ENCODE measurements around the gene COX19.

The COX19 gene

DNA sequence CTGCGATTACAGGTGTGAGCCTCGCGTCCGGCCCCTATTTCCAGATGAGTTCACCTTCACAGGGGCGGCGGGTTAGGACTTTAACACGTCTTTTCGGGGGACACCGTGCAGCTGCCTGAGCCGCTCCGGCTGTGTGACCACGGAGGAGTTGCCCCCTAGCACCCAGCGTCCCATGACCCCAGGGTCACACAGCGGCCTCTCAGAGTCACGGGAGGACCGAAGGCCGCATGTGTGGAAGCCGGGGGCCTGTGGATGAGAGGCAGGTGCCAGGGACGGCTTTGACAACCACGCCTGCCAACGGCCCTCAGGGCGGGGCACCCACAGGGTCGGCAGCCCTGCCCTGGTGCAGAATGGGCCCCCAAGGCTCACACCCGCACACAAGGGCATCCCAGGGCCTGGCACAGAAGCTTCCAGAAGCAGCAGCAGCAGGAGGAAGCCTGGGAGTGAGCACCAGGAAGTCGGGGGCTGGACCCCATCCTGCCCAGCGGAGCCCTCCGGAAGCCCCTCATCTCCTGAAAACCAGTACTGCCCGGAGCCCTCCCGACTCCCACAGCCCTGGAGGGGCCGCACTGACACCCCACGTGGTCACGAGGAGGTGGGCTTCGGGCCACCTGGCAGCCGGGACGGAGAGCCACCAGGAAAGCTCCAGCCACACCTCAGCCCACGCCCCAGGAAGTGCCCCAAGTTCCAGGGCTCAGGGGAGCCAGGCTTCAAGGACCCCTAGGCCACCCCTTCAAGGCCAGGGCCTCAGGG, 53.6 kb downstream of the COX19 start:
- no peak overlapping the region for H3K27ac ChIP-seq
- TF ChIP-seq, protein P1, sequence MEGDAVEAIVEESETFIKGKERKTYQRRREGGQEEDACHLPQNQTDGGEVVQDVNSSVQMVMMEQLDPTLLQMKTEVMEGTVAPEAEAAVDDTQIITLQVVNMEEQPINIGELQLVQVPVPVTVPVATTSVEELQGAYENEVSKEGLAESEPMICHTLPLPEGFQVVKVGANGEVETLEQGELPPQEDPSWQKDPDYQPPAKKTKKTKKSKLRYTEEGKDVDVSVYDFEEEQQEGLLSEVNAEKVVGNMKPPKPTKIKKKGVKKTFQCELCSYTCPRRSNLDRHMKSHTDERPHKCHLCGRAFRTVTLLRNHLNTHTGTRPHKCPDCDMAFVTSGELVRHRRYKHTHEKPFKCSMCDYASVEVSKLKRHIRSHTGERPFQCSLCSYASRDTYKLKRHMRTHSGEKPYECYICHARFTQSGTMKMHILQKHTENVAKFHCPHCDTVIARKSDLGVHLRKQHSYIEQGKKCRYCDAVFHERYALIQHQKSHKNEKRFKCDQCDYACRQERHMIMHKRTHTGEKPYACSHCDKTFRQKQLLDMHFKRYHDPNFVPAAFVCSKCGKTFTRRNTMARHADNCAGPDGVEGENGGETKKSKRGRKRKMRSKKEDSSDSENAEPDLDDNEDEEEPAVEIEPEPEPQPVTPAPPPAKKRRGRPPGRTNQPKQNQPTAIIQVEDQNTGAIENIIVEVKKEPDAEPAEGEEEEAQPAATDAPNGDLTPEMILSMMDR (conservative IDR thresholded peaks at IDR 0.05), result no peak

DNA sequence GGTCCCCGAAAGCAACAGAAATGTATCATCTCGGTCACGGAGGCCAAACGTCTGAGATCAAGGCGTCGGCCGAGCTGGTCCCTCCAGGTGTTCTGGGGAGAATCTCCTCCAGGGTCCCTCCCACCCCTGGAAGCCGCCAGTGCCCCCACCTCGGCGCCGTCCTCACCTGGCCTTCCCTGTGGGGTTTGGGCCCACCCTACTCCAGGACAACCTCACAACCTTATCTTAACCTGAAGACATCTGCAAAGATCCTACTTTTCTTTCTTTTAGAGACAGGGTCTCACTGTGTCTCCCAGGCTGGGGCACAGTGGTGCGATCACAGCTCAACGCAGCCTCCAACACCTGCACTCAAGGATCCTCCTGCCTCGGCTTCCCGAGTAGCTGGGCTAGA, 54.3 kb downstream of the COX19 start:
- H3K27ac ChIP-seq, result no peak overlapping the region
- TF ChIP-seq, protein P1 (conservative IDR thresholded peaks at IDR 0.05), result no peak

DNA sequence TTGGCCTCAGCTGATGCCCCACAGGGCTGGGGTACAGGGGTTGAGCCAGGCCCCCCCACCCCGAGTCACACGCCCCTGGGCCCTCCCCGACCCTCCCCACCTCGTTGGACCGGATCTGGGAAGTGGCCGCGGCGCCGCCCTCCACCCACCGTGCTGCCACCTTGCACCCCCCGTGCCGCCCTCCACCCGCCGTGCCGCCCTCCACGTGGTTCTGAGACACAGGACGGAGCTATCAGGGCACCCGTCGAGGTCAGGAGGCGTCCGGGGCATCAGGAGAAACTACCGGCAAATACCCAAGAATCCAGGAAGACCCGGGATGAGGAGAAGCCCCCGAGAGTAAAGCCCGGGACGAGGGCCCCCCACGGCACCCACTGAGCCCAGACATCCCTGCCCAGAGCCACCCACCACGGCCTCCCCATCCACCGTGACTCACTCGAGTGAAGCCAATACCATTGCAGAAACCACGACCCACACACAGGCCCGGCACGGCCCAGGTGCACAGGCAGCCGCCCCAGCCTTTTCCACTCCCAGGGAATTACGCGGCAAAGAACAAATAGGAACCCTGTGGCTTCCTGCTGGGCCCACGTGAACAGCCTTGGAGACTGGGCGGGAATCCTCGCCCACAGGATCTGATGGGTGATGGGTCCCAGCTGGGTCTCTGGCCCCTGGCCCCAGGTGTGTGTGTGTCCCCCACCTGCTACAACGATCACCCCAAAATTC, 54.8 kb downstream of the COX19 start:
- TF ChIP-seq, protein P1 (conservative IDR thresholded peaks at IDR 0.05), result no peak

DNA sequence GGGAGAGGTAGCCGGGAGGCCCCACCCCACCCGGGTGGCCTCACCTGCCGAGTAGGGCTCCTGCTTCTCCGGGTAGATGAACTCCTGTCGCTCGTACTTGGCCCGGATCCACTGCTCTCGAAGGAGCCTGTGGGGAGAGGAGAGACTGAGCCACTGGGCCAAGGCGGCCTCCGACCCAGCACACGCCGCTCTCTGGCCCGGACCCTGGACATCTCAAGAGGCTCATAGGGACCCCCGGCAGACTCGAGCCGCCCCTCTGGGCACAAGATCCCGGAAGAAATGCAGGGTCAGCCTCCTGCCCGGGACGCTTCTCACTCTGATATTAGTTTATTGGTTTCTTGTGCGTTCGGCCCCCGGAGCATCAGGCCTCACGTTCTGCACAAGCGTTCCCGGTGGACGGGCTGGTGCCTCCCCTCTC, 55.4 kb downstream of the COX19 start:
- no peak overlapping the region for H3K27ac ChIP-seq
- TF ChIP-seq, protein P1 (conservative IDR thresholded peaks at IDR 0.05), result no peak

More for the DNA sequence above, 54.8 kb downstream of the COX19 start:
- no peak overlapping the region for H3K27ac ChIP-seq

DNA sequence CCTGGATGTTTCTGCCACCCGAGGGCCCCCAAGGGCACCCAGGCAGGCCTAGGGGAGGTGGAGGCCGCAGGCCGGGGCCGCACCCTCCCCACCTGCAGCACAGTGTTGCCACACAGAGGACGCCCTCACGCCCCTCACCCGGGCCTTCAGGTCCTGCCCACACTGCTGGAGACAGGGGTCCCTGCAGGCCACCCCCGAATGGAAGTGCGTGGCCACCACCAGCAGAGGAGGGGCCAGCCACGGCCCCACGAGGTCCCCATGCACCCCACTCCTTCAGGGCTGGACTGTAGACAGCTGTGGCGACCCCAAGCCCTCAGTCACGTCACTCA, 56.3 kb downstream of the COX19 start:
- H3K27ac ChIP-seq, result no peak overlapping the region
- TF ChIP-seq, protein P1 (conservative IDR thresholded peaks at IDR 0.05), result no peak

DNA sequence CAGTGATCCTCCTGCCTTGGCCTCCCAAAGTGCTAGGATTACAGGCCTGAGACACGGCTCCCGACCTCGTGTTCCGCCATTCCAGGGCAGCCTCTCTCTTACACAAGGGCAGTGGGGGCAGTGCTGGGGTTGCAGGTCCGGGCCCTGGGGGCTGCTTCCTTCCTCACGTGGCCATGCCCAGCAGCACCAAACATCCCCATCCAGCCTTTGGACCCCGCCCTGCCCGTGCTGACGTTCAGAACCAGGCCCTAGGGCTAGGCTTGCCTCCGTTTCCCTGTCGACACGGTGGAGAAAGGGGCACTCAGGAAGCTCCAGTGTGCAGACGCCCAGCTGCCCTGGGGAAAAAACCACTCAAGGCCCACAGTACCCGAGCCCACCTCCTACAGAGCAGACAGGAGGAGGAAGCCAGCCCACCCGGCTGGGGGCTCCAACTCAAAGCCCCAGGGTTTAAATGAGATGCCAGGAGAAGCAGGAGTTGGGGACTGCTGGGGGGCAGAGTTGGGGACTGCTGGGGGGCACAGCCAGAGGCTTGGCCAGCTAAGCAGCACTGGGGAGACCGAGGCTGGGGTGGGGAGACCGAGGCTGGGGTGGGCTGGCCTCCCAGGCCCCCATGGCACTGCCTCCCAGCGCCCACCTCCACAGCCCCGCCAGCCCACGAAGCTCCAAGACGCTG, 56.8 kb downstream of the COX19 start:
- H3K27ac ChIP-seq, result no peak overlapping the region
- TF ChIP-seq, protein P1 (conservative IDR thresholded peaks at IDR 0.05), result no peak

DNA sequence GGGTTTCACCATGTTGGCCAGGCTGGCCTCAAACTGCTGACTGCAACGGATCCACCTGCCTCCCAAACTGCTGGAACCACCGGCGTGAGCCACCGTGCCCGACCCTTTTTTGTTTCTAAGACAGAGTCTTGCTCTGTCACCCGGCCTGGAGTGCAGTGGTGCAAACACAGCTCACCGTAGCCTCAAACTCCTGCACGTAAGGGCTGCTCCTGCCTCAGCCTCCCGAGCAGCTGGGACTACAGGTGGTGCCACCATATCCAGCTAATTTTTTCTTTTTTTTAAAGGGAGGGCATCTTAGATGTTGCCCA, 57.3 kb downstream of the COX19 start:
- TF ChIP-seq, protein P1 (conservative IDR thresholded peaks at IDR 0.05), result no peak
- H3K27ac ChIP-seq, result no peak overlapping the region

Data from VCaP (cell line).